SKM-1 (cell line): Measurements from ENCODE around the gene FAM3A.
A peak's percentile ranks its signal among the peaks of the same experiment; 100 is the strongest.
"Not testable (repeated sequence)": the region's sequence is repeated elsewhere in the genome, so short reads cannot be mapped to it uniquely, and the experiment has no call there.

ENCODE experiments used
- DNase-seq: peaks from one replicate; lab custom pipeline; 2025; ENCODE audit not compliant: unreplicated experiment; lab: John Stamatoyannopoulos, UW

FAM3A gene

GRCh38 chrX:154505734-154506133 is 10.3 kb downstream of the FAM3A start:
- no peak for DNase-seq

GRCh38 chrX:154502989-154503388 is 13.0 kb downstream of the FAM3A start:
- no peak for DNase-seq

GRCh38 chrX:154502098-154502497 is 13.9 kb downstream of the FAM3A start:
- no peak for DNase-seq

GRCh38 chrX:154501423-154501822 is 14.6 kb downstream of the FAM3A start:
- not testable (repeated sequence) for DNase-seq

GRCh38 chrX:154496591-154497137 is 19.4 kb downstream of the FAM3A start:
- not testable (repeated sequence) for DNase-seq

- DNase-seq: no peak
Observed at GRCh38 chrX:154495472-154495922, 20.5 kb downstream of the FAM3A start.

- DNase-seq: no peak
Observed at GRCh38 chrX:154494715-154495114, 21.3 kb downstream of the FAM3A start.

- peak; percentile 53 for DNase-seq
Observed at GRCh38 chrX:154490414-154491083, 25.5 kb downstream of the FAM3A start, which contains the start of gene SLC10A3. Gene SLC10A3 (minus strand): TSS chrX:154490629. CDS start chrX:154488940, 1,689 bp downstream.

- DNase-seq: no peak
Observed at GRCh38 chrX:154490021-154490413, 26.0 kb downstream of the FAM3A start.

- no peak for DNase-seq
Observed at GRCh38 chrX:154489182-154489581, 26.9 kb downstream of the FAM3A start.

- no peak for DNase-seq
Observed at GRCh38 chrX:154488336-154489075, 27.5 kb downstream of the FAM3A start.

- DNase-seq: no peak
Observed at GRCh38 chrX:154487518-154488290, 28.3 kb downstream of the FAM3A start.

GRCh38 chrX:154486396-154487207 is 29.4 kb downstream of the FAM3A start, which contains the start of gene UBL4A:
Gene UBL4A (minus strand): TSS chrX:154486615. CDS start chrX:154486584, 31 bp downstream.
- DNase-seq: no peak

- no peak for DNase-seq
Observed at GRCh38 chrX:154486052-154486395, 30.0 kb downstream of the FAM3A start.

- DNase-seq: no peak
Observed at GRCh38 chrX:154485150-154486051, 30.6 kb downstream of the FAM3A start.

GRCh38 chrX:154484255-154485149 is 31.5 kb downstream of the FAM3A start:
- DNase-seq: no peak

- no peak for DNase-seq
Observed at GRCh38 chrX:154483325-154483724, 32.7 kb downstream of the FAM3A start.

- DNase-seq: no peak
Observed at GRCh38 chrX:154482786-154483185, 33.2 kb downstream of the FAM3A start.
